Bronchial epithelial cell (primary cell): ENCODE data around the gene PKDREJ. TPM values are rescaled to one million over a fixed set of nuclear protein-coding genes. Genes with fewer than 3 reads are reported as not detected.
"Not testable (repeated sequence)": the region's sequence is repeated elsewhere in the genome, so short reads cannot be mapped to it uniquely, and the experiment has no call there.

ENCODE experiments used
- DNase-seq: peaks from one replicate; pipeline ENCODE4 v3.0.0-alpha.2; 2010; ENCODE audit warnings: low read depth
- FAIRE-seq: peaks from 2 replicates; lab custom pipeline; 2011; peaks lifted over from hg19 to GRCh38; lab: Jason Lieb, UNC
- H3K27me3 ChIP-seq: 2 replicates; pipeline ENCODE4 v1.5.1; 2011; ENCODE audit warnings: low read length; ENCODE audit not compliant: control insufficient read depth, insufficient read depth
- H3K36me3 ChIP-seq: 2 replicates; pipeline ENCODE4 v1.5.1; 2011; ENCODE audit warnings: low read length; ENCODE audit not compliant: control insufficient read depth, insufficient read depth
- H3K4me3 ChIP-seq: 2 replicates; pipeline ENCODE4 v1.5.1; 2011; ENCODE audit warnings: mild to moderate bottlenecking, low read depth, low read length, control low read depth
- total RNA-seq: library from RNA; depleted of rRNA; stranded (reverse); fragments of >200 nt; gene quantifications from 2 replicates; pipeline ENCODE4 v1.2.1, GENCODE V29; 2014
- TF ChIP-seq, protein P1 (sequence below): IDR thresholded peaks from 2 replicates; pipeline ENCODE4 v1.5.1; 2011; ENCODE audit warnings: mild to moderate bottlenecking, moderate library complexity, low read length, control low read depth, inconsistent platforms; ENCODE audit not compliant: insufficient read depth, severe bottlenecking

PKDREJ gene, protein sequence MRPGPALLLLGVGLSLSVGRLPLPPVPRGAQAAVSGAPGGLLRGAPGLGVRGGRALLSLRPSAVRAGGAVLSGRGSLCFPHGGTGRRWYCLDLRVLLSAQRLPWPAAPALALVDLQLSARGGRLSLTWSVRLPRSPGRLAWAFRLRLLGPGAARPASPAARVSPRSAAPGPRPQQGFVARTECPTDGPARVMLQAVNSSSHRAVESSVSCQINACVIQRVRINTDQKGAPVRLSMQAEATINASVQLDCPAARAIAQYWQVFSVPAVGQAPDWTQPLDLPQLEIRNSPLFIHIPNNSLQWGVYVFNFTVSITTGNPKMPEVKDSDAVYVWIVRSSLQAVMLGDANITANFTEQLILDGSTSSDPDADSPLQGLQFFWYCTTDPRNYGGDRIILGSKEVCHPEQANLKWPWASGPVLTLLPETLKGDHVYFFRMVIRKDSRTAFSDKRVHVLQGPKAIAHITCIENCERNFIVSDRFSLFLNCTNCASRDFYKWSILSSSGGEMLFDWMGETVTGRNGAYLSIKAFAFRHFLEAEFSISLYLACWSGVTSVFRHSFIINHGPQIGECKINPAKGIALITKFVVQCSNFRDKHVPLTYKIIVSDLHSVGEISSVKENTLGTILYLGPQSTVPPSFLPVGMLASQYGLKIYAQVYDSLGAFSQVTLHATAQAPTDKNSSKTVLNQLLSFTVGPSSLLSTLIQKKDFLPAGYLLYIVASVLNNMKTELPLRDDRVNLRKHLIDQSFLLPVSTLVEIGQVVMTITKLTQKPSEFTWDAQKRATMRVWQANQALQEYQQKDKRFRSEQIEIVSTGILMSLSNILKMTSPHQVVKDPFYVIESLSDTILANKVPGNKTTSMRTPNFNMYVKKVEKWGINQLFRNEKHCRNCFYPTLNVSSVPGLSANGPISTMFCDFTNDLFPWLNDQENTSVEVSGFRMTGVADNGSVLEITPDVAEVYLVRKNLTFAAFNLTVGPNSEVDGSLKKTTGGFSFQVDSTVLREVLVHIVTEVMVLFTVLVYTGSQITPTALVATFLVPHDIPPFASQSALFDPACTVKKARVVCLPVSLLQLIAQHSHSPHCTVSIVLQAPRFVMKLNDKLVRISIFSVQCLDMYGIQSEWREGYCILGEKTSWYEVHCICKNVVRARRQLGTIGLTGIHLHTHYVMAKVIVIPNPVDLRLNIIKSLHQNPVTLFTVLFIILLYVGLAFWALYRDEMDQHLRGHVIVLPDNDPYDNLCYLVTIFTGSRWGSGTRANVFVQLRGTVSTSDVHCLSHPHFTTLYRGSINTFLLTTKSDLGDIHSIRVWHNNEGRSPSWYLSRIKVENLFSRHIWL (N-terminal part only)
- not detected in 2 replicates for total RNA-seq

- H3K4me3 ChIP-seq, result peak within 1 kb of the TSS; percentile 6
- FAIRE-seq, result no peak
Observed at GRCh38 chr22:46263216-46263590, at the start of gene PKDREJ. Gene PKDREJ, minus strand, starts transcription at chr22:46263343. Its CDS starts 21 bp downstream, at chr22:46263322.

DNA sequence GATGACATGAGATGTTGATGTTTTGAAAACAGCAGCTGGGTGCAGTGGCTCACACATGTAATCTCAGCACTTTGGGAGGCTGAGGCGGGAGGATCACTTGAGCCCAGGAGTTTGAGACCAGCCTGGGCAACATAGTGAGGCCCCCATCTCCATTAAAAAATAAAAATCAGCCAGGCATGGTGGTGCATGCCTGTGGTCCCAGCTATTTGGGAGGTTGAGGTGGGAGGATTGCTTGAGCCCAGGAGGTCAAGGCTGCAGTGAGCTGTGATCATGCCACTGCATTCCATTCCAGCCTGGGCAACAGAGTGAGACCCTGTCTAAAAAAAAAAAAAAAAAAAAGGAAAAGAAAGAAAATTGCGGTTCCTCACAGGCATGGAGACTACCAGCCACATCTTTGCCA is 49.7 kb upstream of the PKDREJ start:
- H3K4me3 ChIP-seq, DNase-seq, H3K36me3 ChIP-seq, H3K27me3 ChIP-seq, FAIRE-seq: not testable (repeated sequence)

More at GRCh38 chr22:46263216-46263590, at the start of gene PKDREJ:
- Histone ChIP-seq H3K36me3 (no peaks in the 10 kb centered on the region), H3K27me3 (peaks cover 2% of the 10 kb centered on the region)
- TF ChIP-seq, protein P1, sequence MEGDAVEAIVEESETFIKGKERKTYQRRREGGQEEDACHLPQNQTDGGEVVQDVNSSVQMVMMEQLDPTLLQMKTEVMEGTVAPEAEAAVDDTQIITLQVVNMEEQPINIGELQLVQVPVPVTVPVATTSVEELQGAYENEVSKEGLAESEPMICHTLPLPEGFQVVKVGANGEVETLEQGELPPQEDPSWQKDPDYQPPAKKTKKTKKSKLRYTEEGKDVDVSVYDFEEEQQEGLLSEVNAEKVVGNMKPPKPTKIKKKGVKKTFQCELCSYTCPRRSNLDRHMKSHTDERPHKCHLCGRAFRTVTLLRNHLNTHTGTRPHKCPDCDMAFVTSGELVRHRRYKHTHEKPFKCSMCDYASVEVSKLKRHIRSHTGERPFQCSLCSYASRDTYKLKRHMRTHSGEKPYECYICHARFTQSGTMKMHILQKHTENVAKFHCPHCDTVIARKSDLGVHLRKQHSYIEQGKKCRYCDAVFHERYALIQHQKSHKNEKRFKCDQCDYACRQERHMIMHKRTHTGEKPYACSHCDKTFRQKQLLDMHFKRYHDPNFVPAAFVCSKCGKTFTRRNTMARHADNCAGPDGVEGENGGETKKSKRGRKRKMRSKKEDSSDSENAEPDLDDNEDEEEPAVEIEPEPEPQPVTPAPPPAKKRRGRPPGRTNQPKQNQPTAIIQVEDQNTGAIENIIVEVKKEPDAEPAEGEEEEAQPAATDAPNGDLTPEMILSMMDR, result no peak
- DNase-seq, result no peak

DNA sequence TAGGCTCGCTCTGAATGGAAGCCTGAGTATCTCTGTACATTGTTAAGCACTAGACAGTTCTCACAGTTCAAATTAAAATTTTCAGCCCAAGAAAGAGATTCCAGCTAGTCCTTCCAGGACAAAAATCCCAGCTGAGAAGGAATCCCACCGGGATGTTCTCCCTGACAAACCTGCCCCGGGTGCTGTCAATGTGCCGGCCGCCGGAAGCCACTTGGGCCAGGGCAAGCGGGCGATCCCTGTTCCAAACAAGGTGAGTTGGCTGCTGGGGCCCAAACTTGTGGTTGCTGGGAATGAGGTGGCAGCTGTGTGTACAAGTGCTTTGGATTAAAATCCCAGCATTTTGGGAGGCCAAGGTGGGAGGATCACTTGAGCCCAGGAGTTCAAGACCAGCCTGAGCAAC is 48.9 kb upstream of the PKDREJ start:
- DNase-seq, result no peak
- Histone ChIP-seq H3K4me3 (no peak overlapping the region), H3K36me3 (peaks cover 1% of the 10 kb centered on the region), H3K27me3 (no peaks in the 10 kb centered on the region)
- FAIRE-seq, result no peak
- TF ChIP-seq, protein P1, result no peak

- peak; percentile 89 for FAIRE-seq
- H3K36me3 ChIP-seq, result peaks cover 1% of the 10 kb centered on the region
Observed at GRCh38 chr22:46309526-46310085, 46.5 kb upstream of the PKDREJ start.

DNA sequence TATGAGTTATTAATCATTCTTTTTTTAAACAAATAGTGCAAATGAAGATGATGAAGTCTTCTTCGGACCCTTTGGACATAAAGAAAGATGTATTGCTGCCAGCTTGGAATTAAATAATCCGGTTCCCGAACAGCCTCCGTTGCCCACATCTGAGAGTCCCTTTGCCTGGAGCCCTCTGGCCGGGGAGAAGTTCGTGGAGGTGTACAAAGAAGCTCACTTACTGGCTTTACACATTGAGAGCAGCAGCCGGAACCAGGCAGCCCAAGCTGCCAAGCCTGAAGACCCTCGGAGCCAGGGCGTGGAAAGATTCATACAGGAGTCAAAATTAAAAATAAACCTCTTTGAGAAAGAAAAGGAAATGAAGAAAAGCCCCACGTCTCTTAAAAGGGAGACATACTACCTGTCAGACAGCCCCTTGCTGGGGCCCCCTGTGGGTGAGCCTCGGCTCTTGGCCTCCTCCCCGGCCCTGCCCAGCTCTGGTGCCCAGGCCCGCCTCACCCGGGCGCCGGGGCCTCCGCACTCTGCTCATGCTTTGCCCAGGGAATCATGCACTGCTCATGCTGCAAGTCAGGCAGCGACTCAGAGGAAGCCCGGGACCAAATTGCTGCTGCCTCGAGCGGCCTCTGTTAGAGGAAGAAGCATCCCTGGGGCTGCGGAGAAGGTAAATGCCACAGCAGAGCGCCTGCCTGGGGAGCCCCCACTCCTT is 45.3 kb upstream of the PKDREJ start:
- H3K4me3 ChIP-seq, result no peak overlapping the region
- FAIRE-seq (no peak), DNase-seq (no peak)
- H3K36me3 ChIP-seq, result peaks cover 1% of the 10 kb centered on the region
- TF ChIP-seq, protein P1, result no peak
- no peaks in the 10 kb centered on the region for H3K27me3 ChIP-seq

More at GRCh38 chr22:46309526-46310085, 46.5 kb upstream of the PKDREJ start:
- Histone ChIP-seq H3K27me3 (no peaks in the 10 kb centered on the region), H3K4me3 (no peak overlapping the region)
- no peak for DNase-seq
- TF ChIP-seq, protein P1, result no peak
